GM19452 (cell line): Measurements from ENCODE around the gene CRYGD.
"Not testable (repeated sequence)": the region's sequence is repeated elsewhere in the genome, so short reads cannot be mapped to it uniquely, and the experiment has no call there.

Source experiments
- ATAC-seq: cut with Tn5 transposase; IDR thresholded peaks from one replicate; pipeline ENCODE4 v1.9.1; 2021; ENCODE audit not compliant: unreplicated experiment

Gene CRYGD

DNA sequence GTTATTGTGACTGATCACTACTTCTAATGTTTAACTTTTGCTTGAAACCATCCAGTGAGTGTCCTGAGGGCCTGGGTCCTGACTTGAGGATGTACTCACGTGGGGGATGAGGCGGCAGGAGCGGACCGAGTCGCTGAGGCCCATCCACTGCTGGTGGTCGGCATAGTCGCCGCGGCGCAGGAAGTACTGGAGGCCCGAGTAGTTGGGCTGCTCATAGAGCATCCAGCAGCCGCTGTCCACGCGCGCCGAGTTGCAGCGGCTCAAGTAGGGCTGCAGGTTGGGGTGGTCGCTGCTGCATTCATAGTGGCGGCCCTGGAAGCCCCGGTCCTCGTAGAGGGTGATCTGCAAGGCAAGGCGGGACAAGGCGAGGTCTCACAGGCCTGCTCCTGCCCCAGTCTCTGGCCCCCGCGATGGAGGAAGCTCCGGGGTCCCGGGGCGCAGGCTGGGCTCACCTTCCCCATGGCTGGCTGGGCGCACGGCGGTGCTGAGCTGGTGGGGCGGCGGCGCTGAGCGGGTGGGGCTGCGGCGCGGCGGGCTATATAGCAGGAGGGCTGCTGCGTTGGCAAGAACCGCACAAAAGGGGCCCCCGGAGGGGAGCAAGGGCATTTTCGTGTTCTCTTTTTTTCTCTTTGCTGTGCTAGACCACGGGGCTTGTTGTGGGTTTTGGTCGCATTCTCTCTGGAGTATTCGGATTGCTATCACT is at the start of gene CRYGD:
TSS of gene CRYGD (minus strand) at position 512 of the 703 bp plus-strand sequence. CDS start at position 461, 51 bp downstream.
- ATAC-seq: not testable (repeated sequence)

DNA sequence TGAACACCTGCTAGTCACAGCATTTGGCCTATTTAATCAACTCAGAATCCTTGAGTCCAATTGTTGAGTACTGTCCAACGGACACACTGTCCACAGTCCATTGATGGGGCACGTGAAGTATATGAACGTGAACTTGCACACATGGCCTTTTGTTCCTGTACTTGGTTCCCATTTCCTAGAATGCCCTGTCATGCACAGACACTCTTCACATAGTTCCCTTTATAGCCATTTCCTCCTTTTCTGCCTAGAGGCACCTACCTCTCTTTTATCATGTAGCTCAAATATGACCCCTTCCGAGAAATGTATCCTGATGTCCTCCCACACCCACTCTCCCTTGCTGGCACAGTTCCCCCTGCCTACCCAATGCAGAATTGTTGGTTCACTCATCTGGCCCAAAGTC is 47.8 kb upstream of the CRYGD start:
- no peak for ATAC-seq

DNA sequence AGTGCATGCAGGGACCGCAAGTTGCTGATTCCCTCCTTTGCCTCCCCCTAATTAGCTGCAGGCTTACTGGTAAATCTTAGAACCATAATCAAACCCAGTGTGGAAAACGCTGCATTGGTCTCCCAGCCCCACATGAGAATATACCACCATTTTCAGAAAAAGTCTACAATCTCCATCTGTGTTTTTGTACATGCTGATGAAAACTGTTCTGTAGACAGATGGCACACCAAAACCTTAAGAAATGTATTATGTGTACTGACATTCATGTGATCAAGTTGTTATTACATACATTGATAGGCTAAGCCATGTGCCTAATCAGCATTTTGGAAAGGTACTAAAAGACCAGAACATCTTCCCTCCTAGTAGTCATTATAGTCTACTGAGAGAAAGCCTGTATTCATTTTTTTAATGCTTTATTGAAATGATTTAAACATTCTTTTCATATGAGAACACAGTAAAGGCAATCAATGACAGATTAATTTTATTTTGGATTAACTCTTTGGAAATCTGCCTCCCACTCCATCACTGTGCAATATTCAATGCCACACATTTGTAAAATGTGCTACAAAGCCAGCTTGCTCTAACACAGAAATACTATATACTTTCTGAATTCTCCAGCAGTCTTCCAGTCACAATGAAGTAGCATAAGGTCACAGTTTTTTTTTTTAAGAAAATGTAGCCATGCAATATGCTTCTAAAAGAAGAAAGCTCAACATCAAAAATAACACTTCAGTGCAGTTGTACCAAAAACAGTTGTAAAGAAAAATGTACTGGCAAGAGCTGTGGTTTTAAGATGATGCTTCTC is 40.8 kb upstream of the CRYGD start:
- ATAC-seq: no peak

DNA sequence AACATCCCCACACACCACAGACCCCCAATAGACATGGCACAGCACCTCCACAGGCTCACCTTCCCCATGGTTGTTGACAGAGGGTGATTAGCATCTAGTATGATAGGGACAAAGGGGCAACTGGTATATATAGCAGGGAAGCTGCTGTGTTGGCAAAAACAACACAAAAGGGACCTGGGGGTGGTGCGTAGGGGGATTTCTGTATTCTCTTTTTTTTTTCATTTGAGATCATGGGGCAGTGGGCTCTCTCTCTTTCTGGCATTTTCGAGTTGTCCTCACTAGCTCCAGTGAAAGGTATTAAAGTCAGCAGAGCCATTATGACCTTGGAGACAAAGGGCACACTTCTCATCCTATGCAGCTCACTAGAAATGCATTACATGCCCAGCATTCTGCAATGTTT is 39.2 kb upstream of the CRYGD start, which contains the start of gene CRYGA:
TSS of gene CRYGA (minus strand) at position 101 of the 400 bp plus-strand sequence. CDS start at position 68, 33 bp downstream.
- ATAC-seq: no peak

DNA sequence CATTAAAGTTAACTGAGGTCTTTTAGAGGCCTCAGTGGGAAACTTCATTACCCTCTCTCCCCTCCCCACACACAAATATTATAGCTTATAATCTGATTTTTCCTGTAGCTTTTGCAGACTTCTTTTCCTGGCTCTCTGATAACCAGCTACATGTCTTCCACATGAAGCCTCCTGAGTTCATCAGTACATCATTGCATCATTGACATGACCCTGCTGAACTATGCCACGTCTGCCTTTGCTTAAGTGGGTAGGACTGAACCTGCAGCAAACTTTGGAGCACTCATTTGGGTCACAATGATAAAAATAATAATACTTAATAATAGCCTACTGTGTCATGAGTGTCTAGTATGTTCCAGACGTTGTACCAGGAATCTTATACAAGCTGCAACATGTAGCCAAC is 32.1 kb upstream of the CRYGD start:
- ATAC-seq: no peak

DNA sequence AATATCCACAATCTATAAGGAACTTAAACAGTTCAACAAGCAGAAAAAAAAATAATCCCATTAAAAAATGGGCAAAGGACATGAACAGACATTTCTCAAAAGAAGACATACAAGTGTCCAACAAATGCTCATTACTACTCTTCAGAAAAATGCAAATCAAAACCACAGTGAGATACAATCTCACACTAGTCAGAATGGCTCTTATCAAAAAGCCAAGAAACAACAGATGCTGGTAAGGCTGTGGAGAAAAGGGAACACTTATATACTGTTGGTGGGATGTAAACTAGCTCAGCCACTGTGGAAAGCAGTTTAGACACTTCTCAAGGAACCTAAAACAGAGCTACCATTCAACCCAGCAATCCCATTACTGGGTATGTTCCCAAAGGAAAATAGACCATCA is 28.8 kb upstream of the CRYGD start:
- ATAC-seq: no peak

DNA sequence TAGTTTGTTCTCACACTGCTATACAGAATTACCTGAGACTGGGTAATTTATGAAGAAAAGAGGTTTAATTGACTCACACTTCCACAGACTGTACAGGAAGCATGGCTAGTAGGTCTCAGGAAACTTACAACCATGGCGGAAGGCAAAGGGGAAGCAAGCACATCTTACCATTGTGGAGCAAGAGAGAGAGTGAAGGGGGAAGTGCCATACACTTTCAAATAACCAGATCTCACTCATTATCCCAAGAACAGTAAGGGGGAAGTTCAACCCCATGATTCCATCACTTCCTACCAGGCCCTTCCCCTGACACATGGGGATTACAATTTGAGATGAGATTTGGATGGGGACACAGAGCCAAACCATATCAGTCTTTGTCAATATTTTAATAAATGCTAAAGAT is 26.6 kb upstream of the CRYGD start:
- ATAC-seq: no peak

DNA sequence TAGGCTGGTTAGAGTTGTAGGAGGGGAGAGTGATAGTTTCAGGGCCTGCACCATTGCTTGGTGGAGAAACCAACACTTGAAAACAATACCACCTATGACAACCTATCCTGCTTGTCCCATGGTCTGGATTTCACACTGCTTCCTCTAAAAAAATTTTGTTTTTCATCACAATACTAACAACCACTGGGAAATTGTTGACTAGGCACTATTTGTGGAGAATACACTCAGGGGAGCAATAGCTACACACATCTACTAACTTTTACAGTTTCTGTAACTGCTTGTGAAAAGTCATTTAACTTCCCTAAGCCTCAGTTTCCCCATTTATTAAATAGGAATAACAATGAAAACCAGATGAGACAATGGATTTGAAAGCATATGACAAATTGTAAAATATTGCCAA is 25.8 kb upstream of the CRYGD start:
- ATAC-seq: no peak

DNA sequence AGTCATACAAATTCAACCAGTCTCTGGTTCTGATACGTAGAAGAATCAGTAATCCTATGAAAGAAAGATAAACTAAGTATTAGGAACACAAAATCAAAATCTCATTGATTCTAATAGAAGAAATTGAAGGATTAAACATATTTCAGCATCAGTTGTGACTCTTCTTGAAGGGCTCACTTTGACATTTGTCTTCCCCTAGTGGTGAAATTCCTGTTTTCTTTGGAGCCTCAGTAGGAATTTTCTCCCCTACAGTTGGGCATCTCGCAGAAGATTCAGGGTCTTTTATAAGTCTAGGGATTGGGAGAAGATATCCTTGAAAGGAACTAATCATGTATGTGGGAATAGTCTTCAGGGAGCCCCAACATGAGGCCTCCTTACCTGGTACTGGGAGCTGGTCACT is 24.5 kb upstream of the CRYGD start:
- ATAC-seq: no peak

DNA sequence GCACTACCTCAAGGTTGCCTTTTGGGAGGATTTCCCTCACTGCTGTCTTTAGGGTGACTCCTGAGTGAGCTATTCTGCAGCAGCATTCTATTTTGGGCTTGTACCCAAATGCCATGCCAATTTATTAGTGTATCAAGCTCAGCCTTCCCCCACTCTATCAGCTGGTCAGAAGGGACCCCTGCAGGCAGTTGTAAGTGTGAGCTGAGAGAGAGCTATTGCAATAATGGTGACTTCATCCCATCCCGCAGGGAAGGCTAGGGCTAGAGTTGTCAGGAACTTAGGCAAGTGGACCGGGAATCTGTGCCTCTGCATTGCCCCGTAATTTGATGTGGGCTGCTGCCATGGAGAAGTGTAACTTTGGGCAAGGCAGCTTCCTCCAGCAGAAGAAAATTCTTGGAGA is 23.4 kb upstream of the CRYGD start:
- no peak for ATAC-seq

DNA sequence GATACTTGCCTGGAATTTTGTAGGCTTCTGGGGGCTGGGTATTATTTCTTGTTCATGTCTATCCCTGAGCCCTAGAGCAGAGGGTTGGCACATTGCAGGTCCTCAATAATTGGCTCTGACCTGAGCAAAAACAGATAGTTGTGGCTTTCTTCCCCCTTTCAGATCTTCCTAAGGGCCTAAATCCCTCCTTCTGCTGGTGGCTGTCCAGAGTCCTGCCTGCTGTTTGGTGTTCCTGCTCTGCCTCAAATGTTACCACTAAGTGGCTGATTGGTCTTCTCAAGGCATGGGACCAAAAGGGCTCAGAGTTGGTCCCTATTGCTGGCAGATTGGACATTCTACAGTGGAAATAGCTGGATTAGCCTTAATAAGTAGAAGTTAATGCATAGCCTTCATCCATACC is 22.7 kb upstream of the CRYGD start:
- ATAC-seq: no peak

DNA sequence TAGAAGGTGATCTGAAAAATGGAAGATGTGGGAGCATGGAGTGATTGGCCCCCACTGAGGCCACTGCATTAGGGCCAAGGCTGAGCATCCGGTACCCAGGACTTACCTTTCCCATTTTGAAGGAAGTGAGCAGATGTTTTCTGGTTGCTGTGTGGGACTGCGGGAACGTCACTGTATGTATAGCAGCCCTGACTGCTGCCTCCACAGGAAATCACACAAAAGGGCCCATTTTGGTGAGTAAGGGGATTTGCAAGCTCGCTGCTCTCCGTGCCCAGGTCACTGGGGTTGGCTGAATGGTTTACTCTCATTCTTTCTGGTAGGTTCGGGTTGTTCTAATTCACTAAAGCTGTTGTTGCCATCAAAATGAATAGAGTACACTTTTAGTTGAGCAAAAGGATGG is 21.7 kb upstream of the CRYGD start, which contains the start of gene CRYGB:
TSS of gene CRYGB (minus strand) at position 153 of the 400 bp plus-strand sequence. CDS start at position 115, 38 bp downstream.
- no peak for ATAC-seq

DNA sequence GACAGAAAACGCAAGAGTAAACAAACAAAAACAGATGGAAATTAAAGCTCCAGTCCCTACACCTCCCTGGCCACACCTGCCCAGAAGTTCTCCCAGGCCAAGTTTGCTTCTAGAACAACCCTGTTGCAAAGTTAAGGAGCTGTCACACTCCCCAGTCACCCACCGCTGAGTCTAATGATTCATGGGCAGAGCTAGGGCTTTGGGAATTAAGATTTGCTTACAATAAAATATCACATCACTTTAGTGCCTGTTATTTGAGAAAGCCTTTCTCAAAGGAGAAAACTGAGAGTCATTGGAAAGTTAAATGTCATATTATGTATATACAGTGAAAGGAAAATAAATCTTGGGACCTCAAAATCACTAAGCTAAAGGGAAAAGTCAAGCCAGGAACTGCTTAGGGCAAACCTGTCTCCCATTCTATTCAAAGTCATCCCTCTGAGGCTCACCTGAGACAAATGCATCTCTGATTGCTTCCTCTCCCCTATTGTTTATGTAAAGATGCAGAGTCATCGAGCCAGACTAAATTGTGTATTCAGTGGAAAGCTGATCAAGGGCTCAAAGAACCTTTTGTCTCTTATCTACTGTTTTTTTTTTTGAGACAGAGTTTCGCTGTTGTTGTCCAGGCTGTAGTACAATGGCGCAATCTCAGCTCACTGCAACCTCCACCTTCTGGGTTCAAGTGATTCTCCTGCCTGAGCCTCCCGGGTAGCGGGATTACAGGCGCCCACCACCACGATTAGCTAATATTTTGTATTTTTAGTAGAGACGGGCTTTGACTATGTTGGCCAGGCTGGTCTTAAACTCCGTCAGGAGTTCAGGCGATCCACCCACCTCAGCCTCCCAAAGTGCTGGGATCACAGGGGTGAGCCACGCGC is 18.8 kb upstream of the CRYGD start:
- no peak for ATAC-seq

DNA sequence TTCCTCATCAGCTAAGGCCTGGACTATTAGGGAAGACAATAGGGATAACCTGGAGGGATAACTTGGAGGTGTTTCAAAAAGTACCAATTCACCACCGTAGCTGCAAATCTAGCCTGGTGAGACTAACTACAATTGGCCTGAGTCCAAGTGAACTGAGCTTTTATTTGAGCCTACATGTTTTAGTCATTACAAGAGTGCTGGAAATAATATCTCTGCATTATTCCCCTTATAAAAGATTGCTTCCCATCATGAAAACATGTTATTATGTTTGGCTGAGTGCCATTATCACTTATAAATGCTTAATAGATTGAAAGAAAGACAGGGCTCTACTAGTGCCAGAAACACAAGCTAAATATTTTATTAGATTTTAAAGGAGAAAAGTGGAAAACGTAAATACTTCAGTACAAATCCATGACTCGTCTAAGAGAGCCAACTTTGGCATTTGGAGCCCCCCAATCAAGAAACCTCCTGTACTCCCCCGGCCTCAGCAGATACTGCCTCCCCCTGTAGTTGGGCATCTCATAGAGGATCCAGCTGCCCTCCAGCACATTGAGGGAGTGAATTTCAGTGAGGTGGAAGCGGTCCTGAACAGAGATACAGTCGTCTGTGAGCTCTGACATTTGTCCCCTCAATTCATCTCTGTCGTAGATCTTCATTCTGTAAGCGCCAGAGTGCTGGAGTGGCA is 18.1 kb upstream of the CRYGD start:
- ATAC-seq: no peak

DNA sequence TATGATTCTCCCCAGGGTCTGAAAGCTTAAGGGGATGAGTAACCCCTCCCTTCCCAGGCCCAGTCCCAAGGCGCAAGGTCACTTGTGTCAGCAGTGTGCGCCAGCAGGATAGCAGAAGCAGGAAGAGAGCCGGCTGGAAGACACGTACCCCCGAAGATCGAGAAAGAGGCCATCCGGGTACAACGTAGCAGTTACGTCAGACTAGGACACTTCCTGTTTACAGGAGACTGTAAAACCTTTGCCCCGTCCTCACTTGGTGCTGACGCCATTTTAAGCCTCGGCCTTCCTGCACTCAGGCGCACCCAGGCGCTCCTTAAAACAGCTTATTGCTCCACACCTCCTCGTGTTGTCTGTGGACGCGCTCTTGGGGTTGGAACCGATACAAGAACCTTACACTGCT is 15.1 kb upstream of the CRYGD start:
- ATAC-seq: no peak

DNA sequence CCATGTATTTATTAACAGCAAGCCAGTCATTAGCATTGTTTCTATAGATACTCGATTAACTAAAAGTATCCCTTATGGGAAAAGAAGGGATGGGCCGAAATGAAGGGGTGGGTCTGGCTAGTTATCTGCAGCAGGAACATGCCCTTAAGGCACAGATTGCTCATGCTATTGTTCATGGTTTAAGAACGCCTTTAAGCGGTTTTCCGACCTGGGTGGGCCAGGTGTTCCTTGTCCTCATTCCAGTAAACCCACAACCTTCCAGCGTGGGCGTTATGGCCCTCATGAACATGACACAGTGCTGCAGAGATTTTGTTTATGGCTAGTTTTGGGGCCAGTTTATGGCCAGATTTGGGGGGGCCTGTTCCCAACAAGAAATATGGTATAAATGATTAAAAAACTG is 14.0 kb upstream of the CRYGD start:
- not testable (repeated sequence) for ATAC-seq

DNA sequence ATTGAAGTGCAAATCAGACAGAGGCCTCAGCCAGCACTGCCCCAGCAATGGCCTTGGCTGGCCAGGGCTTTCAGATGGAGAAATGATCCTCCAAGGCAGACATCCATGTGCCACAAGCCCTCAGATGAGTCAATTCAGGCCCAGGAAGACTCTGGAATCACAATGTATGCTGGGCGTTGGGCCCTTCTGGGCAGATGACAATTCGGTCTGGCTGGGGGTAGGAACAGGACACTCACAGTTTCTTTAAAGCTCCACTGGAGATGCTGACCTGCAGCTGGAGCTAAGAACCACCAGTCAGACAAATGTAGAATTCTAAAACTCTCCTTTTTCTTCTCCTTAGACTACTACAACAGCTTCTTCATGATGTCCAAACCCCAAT is 12.4 kb upstream of the CRYGD start:
- no peak for ATAC-seq

DNA sequence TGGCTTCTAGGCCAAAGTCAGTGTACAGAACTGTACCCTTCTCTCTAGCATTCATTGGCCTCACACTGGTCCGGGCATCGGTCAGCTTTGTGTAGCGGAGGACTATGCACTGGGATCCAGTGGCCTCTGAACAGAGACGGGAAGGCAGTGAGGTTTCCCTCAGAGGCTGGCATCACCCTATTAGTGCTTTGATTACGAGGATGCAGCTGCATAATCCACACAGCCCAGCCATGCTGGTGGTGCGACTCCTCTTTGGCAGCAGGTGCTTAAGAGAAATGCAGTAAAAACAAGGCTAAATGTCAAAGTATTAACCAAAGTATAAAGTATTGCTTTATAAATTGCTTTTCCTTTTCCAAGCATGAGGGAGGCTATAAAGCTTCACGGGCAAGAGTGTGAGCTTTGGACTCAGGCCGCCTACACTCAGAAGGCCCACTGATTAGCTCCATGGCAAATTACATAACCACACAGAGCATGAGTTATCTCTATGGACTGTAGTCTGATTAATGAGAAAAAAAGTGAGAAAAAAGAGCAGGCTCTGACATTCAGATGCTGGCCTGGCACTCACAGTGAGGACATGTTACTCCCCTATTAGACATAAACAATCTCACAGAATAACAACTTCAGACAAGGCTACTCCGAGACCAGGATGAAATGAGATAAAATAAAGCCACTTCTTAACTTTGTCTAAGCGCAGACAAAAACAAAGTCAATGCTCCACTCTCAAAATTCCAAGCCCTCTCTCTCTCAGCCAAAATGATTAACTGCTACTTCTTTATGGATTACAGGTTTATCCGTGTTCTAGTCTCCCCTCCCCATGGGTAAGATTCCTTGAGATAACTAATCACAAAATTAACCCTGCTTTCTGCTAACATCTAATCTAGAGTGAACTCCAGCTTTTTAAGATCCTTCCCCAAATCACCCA is 11.7 kb upstream of the CRYGD start:
- no peak for ATAC-seq

DNA sequence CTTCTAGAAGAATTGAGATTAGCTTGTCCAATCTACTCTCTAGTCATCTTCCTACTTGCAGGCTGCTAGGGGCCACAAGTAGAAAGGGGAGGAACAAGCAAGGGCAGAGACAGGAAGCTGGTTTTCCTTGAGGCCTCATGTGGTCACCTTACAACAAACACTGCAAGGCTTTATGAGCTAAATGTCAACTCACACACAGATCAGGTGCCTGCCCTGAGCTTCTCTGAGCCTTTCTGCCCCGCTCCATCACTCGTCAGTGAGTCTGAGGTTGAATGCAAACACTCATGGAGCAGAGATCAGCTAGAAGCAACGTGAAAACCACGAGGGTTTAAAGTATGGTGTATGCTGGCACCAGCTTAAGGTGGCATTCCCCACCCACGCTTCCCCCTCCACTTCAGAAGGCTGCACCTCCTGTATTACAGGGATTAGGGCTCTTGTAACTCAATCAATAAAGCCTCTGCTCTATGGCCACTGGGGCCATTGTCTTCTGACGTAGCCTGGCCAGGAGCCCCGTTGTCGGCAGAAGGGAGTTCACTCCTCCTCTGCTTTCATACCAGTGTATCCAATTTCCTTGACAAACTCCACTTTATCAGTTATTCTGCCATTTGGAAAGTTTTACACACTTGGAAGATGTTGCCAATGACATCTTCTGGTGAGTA is 10.7 kb upstream of the CRYGD start:
- ATAC-seq: peak; percentile 70
